ENCODE results near the gene COL24A1.

The COL24A1 gene

GRCh38 chr1:86069757-86070145 is 86.8 kb downstream of the COL24A1 start:
- DNase-seq: no peak

GRCh38 chr1:86068841-86069756 is 87.5 kb downstream of the COL24A1 start:
- DNase-seq: no peak

GRCh38 chr1:86068271-86068721 is 88.3 kb downstream of the COL24A1 start:
- peak; percentile 49 for DNase-seq

DNA sequence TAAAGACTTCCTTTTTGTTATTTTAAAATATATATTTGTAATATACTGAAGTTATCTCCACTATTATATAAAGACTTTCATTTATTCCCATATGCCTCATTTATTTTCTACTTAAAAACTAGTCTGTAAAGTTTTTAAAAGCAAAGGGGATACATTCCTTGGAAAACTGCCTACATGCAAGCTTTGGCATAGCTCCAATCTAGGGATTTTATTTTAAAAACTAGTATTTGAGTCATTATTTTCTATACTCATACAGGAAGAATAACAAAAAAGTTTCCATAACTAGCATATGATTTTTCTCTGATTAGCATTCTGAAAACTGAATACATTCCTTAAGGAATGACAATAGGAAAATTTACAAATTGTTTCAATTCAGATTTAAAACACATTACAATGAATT is 88.9 kb downstream of the COL24A1 start:
- DNase-seq: no peak

DNA sequence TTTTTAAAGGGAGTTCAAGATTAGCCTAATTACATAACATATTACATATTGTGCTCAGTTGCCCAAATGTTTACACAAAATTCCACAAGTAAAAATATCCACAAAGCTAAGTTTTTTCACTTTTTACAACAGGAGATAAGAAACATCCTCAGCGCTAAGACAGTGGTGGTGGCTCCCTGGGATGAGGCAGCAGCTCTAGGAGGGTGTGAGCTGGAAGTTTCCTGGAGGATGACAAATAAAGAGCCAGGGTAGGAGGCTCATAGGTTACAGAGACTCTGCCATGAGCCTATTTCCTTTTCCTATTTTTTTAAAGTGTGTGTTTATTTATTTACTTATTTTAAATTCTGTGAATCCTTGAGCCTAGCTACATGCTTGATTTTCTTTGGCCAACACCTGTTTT is 91.7 kb downstream of the COL24A1 start:
- DNase-seq: no peak

- no peak for DNase-seq
Observed at GRCh38 chr1:86063721-86064120, 92.9 kb downstream of the COL24A1 start.

- no peak for DNase-seq
Observed at GRCh38 chr1:86062453-86062852, 94.1 kb downstream of the COL24A1 start.

GRCh38 chr1:86061551-86061990 is 95.0 kb downstream of the COL24A1 start:
- no peak for DNase-seq

DNA sequence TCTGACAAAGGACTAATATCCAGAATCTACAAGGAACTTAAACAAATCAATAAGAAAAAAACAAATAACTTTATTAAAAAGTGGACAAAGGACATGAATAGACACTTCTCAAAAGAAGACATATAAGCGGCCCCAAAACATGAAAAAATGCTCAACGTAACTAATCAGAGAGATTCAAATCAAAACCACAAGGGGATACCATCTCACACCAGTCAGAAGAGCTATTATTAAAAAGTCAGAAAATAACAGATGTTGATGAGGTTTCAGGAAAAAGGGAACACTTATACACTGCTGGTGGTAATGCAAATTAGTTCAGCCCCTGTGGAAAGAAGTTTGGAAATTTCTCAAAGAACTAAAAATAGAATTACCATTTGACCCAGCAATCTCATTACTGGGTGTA is 102.2 kb downstream of the COL24A1 start:
- DNase-seq: no peak

DNA sequence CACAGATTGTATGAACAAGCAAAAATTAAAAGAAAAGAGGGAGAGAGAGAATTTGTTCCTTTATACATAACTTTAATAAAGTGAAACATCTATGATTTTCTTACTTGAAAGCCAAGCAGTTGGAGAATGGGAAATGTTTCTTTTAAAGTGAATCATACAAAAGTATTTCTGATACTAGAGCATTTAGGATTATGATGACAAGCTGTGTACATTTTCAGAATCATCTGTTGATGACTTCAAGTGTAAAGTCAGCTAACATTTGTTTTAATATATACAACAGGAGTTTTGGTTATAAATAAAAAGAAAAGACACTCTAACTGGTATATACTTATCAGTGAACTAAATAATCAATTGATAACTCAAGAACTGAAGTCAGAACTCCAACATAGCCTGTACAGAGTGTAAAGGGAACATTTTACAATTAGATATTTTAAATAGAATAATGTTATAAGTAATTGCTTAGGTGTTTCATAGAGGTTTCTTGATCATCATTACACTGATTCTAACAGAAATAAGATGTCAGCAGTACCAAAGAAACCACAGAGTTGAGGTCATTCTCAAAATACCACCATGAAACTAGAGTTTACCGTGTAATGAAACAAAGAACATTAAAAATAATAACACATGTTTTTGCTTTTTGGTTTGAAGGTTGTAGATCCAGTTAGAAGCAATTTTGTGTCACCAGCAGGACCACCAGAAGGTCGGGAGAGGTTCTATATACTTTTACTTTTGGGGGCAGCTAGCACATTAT is 103.4 kb downstream of the COL24A1 start:
- no peak for DNase-seq

GRCh38 chr1:86035101-86035500 is 121.5 kb downstream of the COL24A1 start:
- no peak for DNase-seq

DNA sequence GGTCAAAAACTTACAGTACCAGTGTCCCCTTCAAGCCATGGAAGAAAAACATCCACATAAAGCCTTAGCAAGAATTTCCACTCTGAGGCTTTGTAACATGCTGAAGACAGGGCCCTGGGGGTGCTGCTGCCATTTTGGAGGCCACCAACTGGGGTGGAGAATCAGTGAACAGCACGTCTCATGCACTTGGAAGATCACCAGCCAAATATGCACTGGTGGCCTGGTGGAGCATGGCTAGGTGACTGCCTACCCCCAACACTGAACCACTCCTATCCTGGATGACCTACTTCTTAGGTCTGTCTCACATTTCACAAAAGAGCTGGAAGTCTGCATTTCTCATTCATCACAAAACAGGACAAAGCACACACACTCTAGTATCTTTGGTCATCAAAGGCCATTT is 126.4 kb downstream of the COL24A1 start:
- no peak for DNase-seq

DNA sequence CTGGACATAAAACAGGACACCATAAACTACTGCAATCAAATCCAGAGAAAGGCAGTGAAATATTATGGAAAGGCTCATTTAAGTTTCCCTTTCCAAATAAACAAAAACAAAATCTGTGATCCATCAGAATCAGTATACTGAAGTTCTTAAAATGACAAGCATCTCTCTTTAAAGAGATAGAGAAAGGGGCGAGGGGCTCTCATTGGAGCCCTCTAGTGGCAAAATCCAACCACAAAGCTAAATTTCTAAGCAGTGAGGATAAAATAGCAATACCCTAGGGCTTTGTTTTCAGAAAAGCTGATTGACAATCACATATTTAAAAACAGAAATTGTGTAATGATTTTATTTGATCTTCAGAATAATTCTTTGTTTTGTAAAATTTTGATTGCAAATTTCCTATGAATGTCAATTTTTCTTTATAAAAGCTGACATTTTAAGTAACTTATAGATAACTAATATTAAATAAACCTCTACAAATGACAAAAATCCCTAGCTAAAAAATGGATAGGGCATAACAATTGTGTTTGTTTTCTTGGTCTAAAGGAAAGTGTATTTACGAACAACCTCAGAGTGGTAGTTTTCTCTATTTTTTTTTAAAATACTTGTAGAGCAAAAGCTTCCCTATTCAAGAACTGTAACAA is 138.2 kb downstream of the COL24A1 start:
- no peak for DNase-seq

- DNase-seq: no peak
Observed at GRCh38 chr1:86016076-86016759, 140.4 kb downstream of the COL24A1 start.

- DNase-seq: no peak
Observed at GRCh38 chr1:86015375-86015774, 141.2 kb downstream of the COL24A1 start.

DNA sequence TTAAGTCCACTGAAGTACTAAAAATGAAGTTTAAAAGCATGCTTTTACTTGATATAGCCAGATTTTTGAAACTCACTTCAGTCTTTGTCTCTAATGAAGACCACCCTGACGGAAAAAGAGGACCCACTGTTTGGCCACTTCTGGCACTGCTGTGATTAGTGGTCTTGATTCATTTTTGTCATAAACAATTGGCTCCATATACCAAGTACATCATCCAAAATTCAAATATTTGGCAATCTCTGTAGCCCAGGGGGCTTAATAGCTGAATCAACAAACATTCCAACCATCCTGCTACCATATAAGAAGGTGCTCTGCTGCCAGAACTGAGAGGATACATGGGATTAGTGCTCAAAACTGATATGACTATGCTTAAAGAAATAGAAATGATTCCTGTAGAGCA is 156.0 kb downstream of the COL24A1 start:
- DNase-seq: no peak

DNA sequence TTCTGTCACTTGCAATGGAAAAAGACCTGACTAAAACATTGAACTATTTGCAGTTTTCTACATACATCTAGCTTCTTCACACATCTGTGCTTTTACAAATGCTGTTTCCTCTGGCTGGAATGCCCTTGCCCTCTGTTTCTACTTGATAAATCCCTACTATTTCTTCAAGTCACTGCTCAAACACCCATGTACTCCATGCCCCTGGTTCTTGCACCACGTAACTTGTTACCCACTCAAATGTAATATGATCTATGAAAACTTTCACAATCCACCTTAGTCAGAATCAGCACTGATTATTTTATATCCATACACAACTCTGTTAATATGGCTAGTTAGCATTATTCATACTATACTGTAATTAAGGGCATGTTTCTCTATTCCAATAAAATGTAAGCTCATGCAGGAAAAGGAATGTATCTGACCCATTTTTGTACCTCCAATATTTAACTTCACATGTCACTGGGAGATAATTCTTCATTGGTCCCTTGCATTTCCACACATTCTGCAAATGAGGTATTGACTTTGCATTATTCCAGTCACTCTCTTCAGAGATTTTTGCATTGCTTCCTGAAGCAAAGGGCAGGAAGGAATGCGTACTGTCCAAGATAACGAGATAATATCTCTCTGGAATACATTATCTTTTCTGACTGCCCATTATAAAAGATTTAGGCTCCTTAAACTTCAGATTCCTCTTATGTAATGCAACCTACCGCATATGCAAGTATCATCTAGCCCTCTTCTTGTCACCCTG is 158.3 kb downstream of the COL24A1 start:
- DNase-seq: no peak

- no peak for DNase-seq
Observed at GRCh38 chr1:85992791-85993190, 163.8 kb downstream of the COL24A1 start.

- no peak for DNase-seq
Observed at GRCh38 chr1:85991261-85991660, 165.3 kb downstream of the COL24A1 start.

- DNase-seq: no peak
Observed at GRCh38 chr1:85984636-85985035, 171.9 kb downstream of the COL24A1 start.

- DNase-seq: no peak
Observed at GRCh38 chr1:85983316-85983715, 173.3 kb downstream of the COL24A1 start.
